IMR-90 (cell line): Measurements from ENCODE around the gene VWCE. TPM values are rescaled to one million over a fixed set of nuclear protein-coding genes. Genes with fewer than 3 reads are reported as not detected.
A peak's percentile ranks its signal among the peaks of the same experiment; 100 is the strongest.

Experiments used
- ATAC-seq: fragments of 200-7000 bp; cut with Tn5 transposase; 2 replicates; pipeline ENCODE4 v1.9.1; 2020; ENCODE audit warnings: low read depth, mild to moderate bottlenecking, moderate library complexity
- BruUV-seq: library from RNA; stranded (reverse); fragments of 400-500 nt; replicated peaks from 2 replicates; lab custom pipeline; 2021; lab: Mats Ljungman, UMichigan
- CTCF ChIA-PET: fragments of 300-600 bp; formaldehyde crosslinking; extraction: SDS; loops from one replicate; lab custom pipeline; 2021; ENCODE audit warnings: antibody characterized with exemption; lab: Yijun Ruan, JAX
- POLR2A ChIA-PET: fragments of 300-600 bp; sonication (Branson Sonifier 250); formaldehyde crosslinking; loops from one replicate; lab custom pipeline; 2022; ENCODE audit warnings: antibody characterized with exemption; ENCODE audit not compliant: unreplicated experiment; lab: Charles Lee
- DNase-seq: peaks from one replicate; pipeline ENCODE4 v3.0.0; 2013
- H2AFZ ChIP-seq: replicated peaks from 2 replicates; pipeline ENCODE3; 2013; ENCODE audit warnings: low read length, mild to moderate bottlenecking; ENCODE audit not compliant: poor library complexity
- H2AK5ac ChIP-seq: 2 replicates; pipeline ENCODE4 v1.6.1; 2013; ENCODE audit warnings: low read depth, low read length, inconsistent platforms
- H2AK9ac ChIP-seq: replicated peaks from 2 replicates; pipeline ENCODE3; 2013; ENCODE audit warnings: mild to moderate bottlenecking, low read depth, low read length, moderate library complexity; ENCODE audit not compliant: poor library complexity
- H2BK120ac ChIP-seq: 2 replicates; pipeline ENCODE4 v1.6.1; 2013; ENCODE audit warnings: low read depth, low read length, inconsistent platforms
- H2BK15ac ChIP-seq: 3 replicates; pipeline ENCODE4 v1.6.1; 2013; ENCODE audit warnings: low read depth, low read length, inconsistent platforms
- H2BK20ac ChIP-seq: 2 replicates; pipeline ENCODE4 v1.6.1; 2013; ENCODE audit warnings: low read depth, mild to moderate bottlenecking, inconsistent platforms, low read length, moderate library complexity
- H2BK5ac ChIP-seq: 2 replicates; pipeline ENCODE4 v1.6.1; 2013; ENCODE audit warnings: mild to moderate bottlenecking, low read depth, low read length, inconsistent platforms; ENCODE audit not compliant: poor library complexity, severe bottlenecking
- H3K14ac ChIP-seq: replicated peaks from 2 replicates; pipeline ENCODE4 v1.6.1; 2013; ENCODE audit warnings: low read depth, low read length, inconsistent platforms
- H3K18ac ChIP-seq: 2 replicates; pipeline ENCODE4 v1.6.1; 2013; ENCODE audit warnings: low read depth, low read length, control low read depth
- H3K23ac ChIP-seq: 2 replicates; pipeline ENCODE4 v1.6.1; 2013; ENCODE audit warnings: low read depth, low read length, inconsistent platforms
- H3K27ac ChIP-seq: 2 replicates; pipeline ENCODE4 v1.5.1; 2013; ENCODE audit warnings: mild to moderate bottlenecking, control low read depth, low read length; ENCODE audit not compliant: insufficient read depth
- H3K27me3 ChIP-seq: 2 replicates; pipeline ENCODE4 v1.6.1; 2013; ENCODE audit warnings: low read length; ENCODE audit not compliant: control insufficient read depth, insufficient read depth
- H3K36me3 ChIP-seq: 2 replicates; pipeline ENCODE4 v1.6.1; 2013; ENCODE audit warnings: low read length, mixed read lengths; ENCODE audit not compliant: control insufficient read depth, insufficient read depth
- H3K4ac ChIP-seq: 2 replicates; pipeline ENCODE4 v1.6.1; 2013; ENCODE audit warnings: low read depth, low read length, inconsistent platforms
- H3K4me1 ChIP-seq: 2 replicates; pipeline ENCODE4 v1.6.1; 2013; ENCODE audit warnings: low read length, mixed read lengths; ENCODE audit not compliant: control insufficient read depth, insufficient read depth
- H3K4me2 ChIP-seq: 2 replicates; pipeline ENCODE4 v1.6.1; 2013; ENCODE audit warnings: low read depth, mild to moderate bottlenecking, control low read depth, low read length, moderate library complexity
- H3K4me3 ChIP-seq: 2 replicates; pipeline ENCODE4 v1.5.1; 2013; ENCODE audit warnings: low read depth, mild to moderate bottlenecking, control low read depth, low read length, moderate library complexity; ENCODE audit not compliant: insufficient read depth
- H3K56ac ChIP-seq: 2 replicates; pipeline ENCODE4 v1.6.1; 2013; ENCODE audit warnings: low read length, inconsistent platforms; ENCODE audit not compliant: insufficient read depth; ENCODE audit errors: extremely low read depth
- H3K79me1 ChIP-seq, 2 experiments: 2 replicates each; pipeline ENCODE4 v1.6.1; 2013; ENCODE audit warnings: low read length in 2 of 2, inconsistent platforms in 1 of 2, low read depth in 1 of 2
- H3K9ac ChIP-seq: 2 replicates; pipeline ENCODE4 v1.6.1; 2013; ENCODE audit warnings: low read depth, low read length, control low read depth
- H3K9me1 ChIP-seq: 2 replicates; pipeline ENCODE4 v1.6.1; 2013; ENCODE audit warnings: low read length, inconsistent platforms; ENCODE audit not compliant: insufficient read depth
- H3K9me3 ChIP-seq: 2 replicates; pipeline ENCODE4 v1.6.1; 2013; ENCODE audit warnings: low read length; ENCODE audit not compliant: control insufficient read depth, insufficient read depth
- H4K20me1 ChIP-seq: 2 replicates; pipeline ENCODE4 v1.6.1; 2013; ENCODE audit warnings: low read length, inconsistent platforms; ENCODE audit not compliant: insufficient read depth
- H4K5ac ChIP-seq: 2 replicates; pipeline ENCODE4 v1.6.1; 2013; ENCODE audit warnings: mild to moderate bottlenecking, low read depth, low read length, control low read depth
- H4K8ac ChIP-seq, 2 experiments: 2 replicates each; pipeline ENCODE4 v1.6.1; 2013; ENCODE audit warnings: low read depth in 2 of 2, low read length in 2 of 2, control low read depth in 1 of 2, inconsistent platforms in 1 of 2
- H4K91ac ChIP-seq: 2 replicates; pipeline ENCODE4 v1.6.1; 2013; ENCODE audit warnings: low read depth, low read length, inconsistent platforms; ENCODE audit not compliant: insufficient read depth
- BHLHE40 ChIP-seq: fragments of 150-350 bp; IDR thresholded peaks from 2 replicates; pipeline ENCODE4 v1.6.1; 2016; ENCODE audit warnings: mild to moderate bottlenecking, low read depth, low read length
- CHD1 ChIP-seq: IDR thresholded peaks from 2 replicates; pipeline ENCODE4 v1.6.1; 2012; ENCODE audit warnings: low read depth, low read length, improper control_type of control experiment
- MAZ ChIP-seq: IDR thresholded peaks from 2 replicates; pipeline ENCODE4 v1.6.1; 2012; ENCODE audit warnings: low read depth, mild to moderate bottlenecking, low read length, improper control_type of control experiment, moderate library complexity, borderline replicate concordance
- MXI1 ChIP-seq: IDR thresholded peaks from 2 replicates; pipeline ENCODE4 v1.6.1; 2012; ENCODE audit warnings: low read depth, mild to moderate bottlenecking, low read length, moderate library complexity, borderline replicate concordance
- NFE2L2 ChIP-seq: fragments of 150-350 bp; IDR thresholded peaks from 2 replicates; pipeline ENCODE4 v1.6.1; 2016; ENCODE audit warnings: low read depth, mild to moderate bottlenecking, low read length
- RAD21 ChIP-seq: IDR thresholded peaks from 2 replicates; pipeline ENCODE4 v1.6.1; 2012; ENCODE audit warnings: low read length, improper control_type of control experiment
- RFX5 ChIP-seq: IDR thresholded peaks from 2 replicates; pipeline ENCODE4 v1.8.0; 2012; ENCODE audit warnings: low read depth, mild to moderate bottlenecking, low read length, moderate library complexity
- WGBS, 2 experiments: methylation state at CpG; one replicate each; pipeline versions ENCODE4 v1.1.5 to v1.1.7; 2013; ENCODE audit warnings: missing lambda C conversion rate in 2 of 2; ENCODE audit not compliant: insufficient read length in 1 of 2; ENCODE audit errors: extremely low coverage in 2 of 2; 5-methylcytosine and 5-hydroxymethylcytosine counted together
- dilution Hi-C: fragments of 300-500 bp; cut with HindIII; formaldehyde crosslinking; loops from one replicate; pipeline ENCODE4 v1.14.3; 2018; ENCODE audit warnings: low sequenced_read_pairs; ENCODE audit not compliant: unreplicated experiment
- in situ Hi-C: fragments of 300-500 bp; cut with MboI; formaldehyde crosslinking; loops from 3 replicates; pipeline ENCODE4 v1.14.3; 2019; ENCODE audit warnings: low sequenced_read_pairs, inconsistent platforms, mixed read lengths
- intact Hi-C: fragments of 100-400 bp; cut with micrococcal nuclease; formaldehyde crosslinking; loops from 2 replicates; pipeline ENCODE4 v1.10.0; 2022
- polyA plus RNA-seq, 3 experiments: library from polyadenylated mRNA; depleted of rRNA; stranded (reverse); fragments of >200 nt; gene quantifications; 2 replicates each; pipeline ENCODE4 v1.2.3, GENCODE V29; 2012; ENCODE audit warnings: low replicate concordance in 1 of 3
- total RNA-seq: library from RNA; depleted of rRNA; stranded (reverse); fragments of >200 nt; gene quantifications from 2 replicates; pipeline ENCODE4 v1.2.3, GENCODE V29; 2012
- TF ChIP-seq, protein P1 (sequence below): conservative IDR thresholded peaks from 2 replicates; pipeline ENCODE4 v1.5.1; 2012; ENCODE audit warnings: mild to moderate bottlenecking, low read depth, low read length, improper control_type of control experiment

The VWCE gene
- total and polyA plus RNA-seq, 2 of the 4 experiments (the other 2 are of a cell fraction), result under 0.01 to 1.1 TPM

DNA sequence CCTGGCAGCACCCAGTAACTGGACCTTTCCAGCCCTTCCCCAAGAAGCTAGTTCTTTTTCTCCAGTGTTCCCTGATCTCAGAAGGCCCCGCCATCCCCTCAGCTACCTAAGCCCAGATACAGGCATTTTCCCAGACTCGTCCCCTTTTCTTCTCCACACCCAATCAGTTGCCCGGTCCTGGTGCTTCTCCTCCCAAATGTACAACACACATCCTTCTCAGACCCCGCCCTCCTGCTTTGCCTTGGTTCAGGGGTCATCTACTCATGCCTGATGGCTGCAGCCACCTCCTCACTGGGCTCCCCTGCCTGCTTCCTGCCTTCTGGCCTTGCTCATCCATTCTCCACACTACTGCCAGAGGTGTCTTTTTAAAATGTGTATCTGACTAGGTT is 44.4 kb upstream of the VWCE start:
- ATAC-seq (no peak), DNase-seq (no peak)
- Histone ChIP-seq H3K56ac (no peak overlapping the region), H3K4me1 (peaks cover 2% of the 10 kb centered on the region), H2BK120ac (no peak overlapping the region), H3K4me2 (no peak overlapping the region), H3K9ac (no peak overlapping the region), H3K9me3 (no peaks in the 10 kb centered on the region), H2AFZ (peak overlapping the region; percentile 32), H3K27ac (no peak overlapping the region), H2BK20ac (no peak overlapping the region), H4K20me1 (no peaks in the 10 kb centered on the region), H4K8ac (no peak overlapping the region), H3K18ac (no peak overlapping the region), H3K4ac (no peak overlapping the region), H2BK5ac (no peak overlapping the region), H4K91ac (no peak overlapping the region), H3K79me1 (peaks cover 0 to 1% of the 10 kb centered on the region in 2 experiments; a peak in 2 of 4 replicates), H3K4me3 (no peak overlapping the region), H4K5ac (no peak overlapping the region), H3K27me3 (no peaks in the 10 kb centered on the region), H2AK9ac (peak overlapping the region; percentile 42), H2BK15ac (no peak overlapping the region), H3K23ac (no peak overlapping the region), H3K36me3 (peaks cover 14% of the 10 kb centered on the region), H3K9me1 (peaks cover 2% of the 10 kb centered on the region; the same call in 1 of the 2 replicates), H2AK5ac (no peak overlapping the region), H3K14ac (no peak overlapping the region)
- WGBS, 2 experiments, result 86% methylated on average over 3 of the region's 4 CpGs; no CpG with 5 or more reads in 1 of the 2 experiments
- dilution Hi-C loops, result no loop called here
- in situ Hi-C loops, result loop anchor here (5.0 kb wide), 1 partner anchor 48 kb away; no protein-coding TSS in a partner anchor
- CTCF ChIA-PET, result no interaction called here
- TF ChIP-seq CHD1 (no peak), NFE2L2 (no peak), MXI1 (no peak), BHLHE40 (no peak), RAD21 (no peak), RFX5 (no peak), MAZ (no peak)
- TF ChIP-seq, protein P1, sequence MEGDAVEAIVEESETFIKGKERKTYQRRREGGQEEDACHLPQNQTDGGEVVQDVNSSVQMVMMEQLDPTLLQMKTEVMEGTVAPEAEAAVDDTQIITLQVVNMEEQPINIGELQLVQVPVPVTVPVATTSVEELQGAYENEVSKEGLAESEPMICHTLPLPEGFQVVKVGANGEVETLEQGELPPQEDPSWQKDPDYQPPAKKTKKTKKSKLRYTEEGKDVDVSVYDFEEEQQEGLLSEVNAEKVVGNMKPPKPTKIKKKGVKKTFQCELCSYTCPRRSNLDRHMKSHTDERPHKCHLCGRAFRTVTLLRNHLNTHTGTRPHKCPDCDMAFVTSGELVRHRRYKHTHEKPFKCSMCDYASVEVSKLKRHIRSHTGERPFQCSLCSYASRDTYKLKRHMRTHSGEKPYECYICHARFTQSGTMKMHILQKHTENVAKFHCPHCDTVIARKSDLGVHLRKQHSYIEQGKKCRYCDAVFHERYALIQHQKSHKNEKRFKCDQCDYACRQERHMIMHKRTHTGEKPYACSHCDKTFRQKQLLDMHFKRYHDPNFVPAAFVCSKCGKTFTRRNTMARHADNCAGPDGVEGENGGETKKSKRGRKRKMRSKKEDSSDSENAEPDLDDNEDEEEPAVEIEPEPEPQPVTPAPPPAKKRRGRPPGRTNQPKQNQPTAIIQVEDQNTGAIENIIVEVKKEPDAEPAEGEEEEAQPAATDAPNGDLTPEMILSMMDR, result no peak
- no TSS peak for BruUV-seq
- POLR2A ChIA-PET, result no interaction called here
- intact Hi-C loops, result loop anchor here (10.0 kb wide), 1 partner anchor 295 kb away; no protein-coding TSS in a partner anchor
